ENCODE measurements around the gene TXNDC8.

DNA sequence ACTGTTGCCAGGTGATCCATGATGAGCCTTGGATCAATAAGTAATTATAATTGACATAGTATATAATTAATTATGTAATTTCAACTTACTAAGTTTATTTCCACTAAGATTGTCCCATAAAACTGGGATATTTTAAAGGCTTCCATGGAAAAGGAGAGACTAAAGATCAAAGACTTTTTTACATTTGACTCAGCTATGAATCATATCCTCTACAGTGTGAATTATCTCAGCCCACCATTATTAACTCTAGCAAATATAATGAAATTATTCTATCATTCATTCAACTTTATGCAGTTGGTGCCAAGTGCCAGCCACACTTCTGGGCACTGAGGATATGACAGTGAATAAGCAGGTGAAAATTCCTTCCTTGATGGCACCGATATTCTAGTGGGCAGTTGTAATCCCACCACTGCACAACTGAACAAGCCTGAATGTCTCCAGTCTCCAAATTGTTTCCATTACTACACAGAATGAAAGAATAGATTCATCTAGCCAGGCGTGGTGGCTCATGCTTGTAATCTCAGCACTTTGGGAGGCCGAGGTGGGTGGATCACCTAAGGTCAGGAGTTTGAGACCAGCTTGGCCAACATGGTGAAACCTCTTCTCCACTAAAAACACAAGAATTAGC, 59.5 kb downstream of the TXNDC8 start:
- TF ChIP-seq, protein P1, sequence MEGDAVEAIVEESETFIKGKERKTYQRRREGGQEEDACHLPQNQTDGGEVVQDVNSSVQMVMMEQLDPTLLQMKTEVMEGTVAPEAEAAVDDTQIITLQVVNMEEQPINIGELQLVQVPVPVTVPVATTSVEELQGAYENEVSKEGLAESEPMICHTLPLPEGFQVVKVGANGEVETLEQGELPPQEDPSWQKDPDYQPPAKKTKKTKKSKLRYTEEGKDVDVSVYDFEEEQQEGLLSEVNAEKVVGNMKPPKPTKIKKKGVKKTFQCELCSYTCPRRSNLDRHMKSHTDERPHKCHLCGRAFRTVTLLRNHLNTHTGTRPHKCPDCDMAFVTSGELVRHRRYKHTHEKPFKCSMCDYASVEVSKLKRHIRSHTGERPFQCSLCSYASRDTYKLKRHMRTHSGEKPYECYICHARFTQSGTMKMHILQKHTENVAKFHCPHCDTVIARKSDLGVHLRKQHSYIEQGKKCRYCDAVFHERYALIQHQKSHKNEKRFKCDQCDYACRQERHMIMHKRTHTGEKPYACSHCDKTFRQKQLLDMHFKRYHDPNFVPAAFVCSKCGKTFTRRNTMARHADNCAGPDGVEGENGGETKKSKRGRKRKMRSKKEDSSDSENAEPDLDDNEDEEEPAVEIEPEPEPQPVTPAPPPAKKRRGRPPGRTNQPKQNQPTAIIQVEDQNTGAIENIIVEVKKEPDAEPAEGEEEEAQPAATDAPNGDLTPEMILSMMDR (conservative IDR thresholded peaks at IDR 0.05; ENCODE audit: low read depth in 2 of 2): no peak
- TF ChIP-seq EZH2 (IDR thresholded peaks at IDR 0.05; ENCODE audit: low read depth, unreplicated experiment) (no peak), ZNF114 (CRISPR knock-in tag; IDR thresholded peaks at IDR 0.05) (no peak), EZH2phosphoT487 (IDR thresholded peaks at IDR 0.05; ENCODE audit: unreplicated experiment) (no peak), POLR2AphosphoS5 (IDR thresholded peaks at IDR 0.05; ENCODE audit: low read depth) (no peak)
- TF ChIP-seq, protein P2, sequence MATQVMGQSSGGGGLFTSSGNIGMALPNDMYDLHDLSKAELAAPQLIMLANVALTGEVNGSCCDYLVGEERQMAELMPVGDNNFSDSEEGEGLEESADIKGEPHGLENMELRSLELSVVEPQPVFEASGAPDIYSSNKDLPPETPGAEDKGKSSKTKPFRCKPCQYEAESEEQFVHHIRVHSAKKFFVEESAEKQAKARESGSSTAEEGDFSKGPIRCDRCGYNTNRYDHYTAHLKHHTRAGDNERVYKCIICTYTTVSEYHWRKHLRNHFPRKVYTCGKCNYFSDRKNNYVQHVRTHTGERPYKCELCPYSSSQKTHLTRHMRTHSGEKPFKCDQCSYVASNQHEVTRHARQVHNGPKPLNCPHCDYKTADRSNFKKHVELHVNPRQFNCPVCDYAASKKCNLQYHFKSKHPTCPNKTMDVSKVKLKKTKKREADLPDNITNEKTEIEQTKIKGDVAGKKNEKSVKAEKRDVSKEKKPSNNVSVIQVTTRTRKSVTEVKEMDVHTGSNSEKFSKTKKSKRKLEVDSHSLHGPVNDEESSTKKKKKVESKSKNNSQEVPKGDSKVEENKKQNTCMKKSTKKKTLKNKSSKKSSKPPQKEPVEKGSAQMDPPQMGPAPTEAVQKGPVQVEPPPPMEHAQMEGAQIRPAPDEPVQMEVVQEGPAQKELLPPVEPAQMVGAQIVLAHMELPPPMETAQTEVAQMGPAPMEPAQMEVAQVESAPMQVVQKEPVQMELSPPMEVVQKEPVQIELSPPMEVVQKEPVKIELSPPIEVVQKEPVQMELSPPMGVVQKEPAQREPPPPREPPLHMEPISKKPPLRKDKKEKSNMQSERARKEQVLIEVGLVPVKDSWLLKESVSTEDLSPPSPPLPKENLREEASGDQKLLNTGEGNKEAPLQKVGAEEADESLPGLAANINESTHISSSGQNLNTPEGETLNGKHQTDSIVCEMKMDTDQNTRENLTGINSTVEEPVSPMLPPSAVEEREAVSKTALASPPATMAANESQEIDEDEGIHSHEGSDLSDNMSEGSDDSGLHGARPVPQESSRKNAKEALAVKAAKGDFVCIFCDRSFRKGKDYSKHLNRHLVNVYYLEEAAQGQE (IDR thresholded peaks at IDR 0.05; ENCODE audit: unreplicated experiment): no peak
